Embryonic facial prominence (tissue), 1 donor: Measurements from ENCODE around the gene HOGA1.
"Not testable (repeated sequence)": the region's sequence is repeated elsewhere in the genome, so short reads cannot be mapped to it uniquely, and the experiment has no call there.

Experiments used
- DNase-seq: peaks from one replicate; pipeline ENCODE4 v3.0.0-alpha.2; 2016; ENCODE audit errors: extremely low spot score

Gene HOGA1

DNA sequence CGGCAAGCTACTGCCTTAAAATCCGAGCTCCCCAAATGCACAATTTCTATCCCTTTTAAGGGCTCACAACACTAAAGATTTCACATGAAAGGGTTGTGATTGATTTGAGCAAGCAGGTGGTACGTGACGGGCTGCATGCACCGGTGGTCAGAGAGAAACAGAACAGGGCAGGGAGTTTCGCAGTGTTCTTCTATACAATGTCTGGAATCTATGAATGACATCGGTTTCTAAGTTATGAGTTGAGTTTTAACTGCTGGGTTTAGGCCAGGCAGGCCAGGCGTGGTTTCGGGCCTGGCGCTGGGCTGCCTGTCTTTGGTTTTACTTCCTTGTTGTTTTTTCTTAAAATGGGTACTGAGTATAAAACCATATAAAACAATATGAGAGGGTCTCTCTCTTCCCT, 28.6 kb upstream of the HOGA1 start:
- not testable (repeated sequence) for DNase-seq

DNA sequence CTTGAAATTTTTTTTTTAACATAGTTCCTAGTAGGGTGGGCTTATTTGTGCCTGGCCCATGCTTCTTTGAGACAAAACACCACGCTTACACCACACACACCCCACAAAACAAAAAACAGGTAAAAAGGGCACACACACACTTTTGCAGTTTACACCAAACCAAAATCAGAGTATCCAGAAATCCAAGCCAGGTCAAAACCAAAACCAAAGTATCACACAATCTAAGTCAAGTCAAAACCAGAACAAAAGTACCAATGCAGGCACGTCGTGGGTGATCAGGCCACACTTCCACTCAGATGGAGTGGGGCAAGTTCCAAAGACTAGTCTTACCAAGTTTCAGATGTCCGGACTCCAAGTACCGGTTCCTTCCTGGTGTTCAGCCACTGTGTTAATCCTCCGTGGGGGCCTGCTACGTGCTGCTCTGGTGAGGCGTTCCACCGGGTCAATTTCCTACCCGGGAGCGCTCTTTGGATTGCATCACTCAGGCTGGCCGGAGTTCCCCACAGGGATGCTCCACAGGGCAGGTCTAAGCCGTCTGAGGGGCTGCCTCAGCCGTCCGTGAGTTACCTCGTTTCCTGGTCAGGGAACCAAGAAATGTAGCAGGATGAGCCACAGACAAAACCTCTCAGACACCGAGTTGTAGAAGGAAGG, 23.3 kb upstream of the HOGA1 start:
- not testable (repeated sequence) for DNase-seq

DNA sequence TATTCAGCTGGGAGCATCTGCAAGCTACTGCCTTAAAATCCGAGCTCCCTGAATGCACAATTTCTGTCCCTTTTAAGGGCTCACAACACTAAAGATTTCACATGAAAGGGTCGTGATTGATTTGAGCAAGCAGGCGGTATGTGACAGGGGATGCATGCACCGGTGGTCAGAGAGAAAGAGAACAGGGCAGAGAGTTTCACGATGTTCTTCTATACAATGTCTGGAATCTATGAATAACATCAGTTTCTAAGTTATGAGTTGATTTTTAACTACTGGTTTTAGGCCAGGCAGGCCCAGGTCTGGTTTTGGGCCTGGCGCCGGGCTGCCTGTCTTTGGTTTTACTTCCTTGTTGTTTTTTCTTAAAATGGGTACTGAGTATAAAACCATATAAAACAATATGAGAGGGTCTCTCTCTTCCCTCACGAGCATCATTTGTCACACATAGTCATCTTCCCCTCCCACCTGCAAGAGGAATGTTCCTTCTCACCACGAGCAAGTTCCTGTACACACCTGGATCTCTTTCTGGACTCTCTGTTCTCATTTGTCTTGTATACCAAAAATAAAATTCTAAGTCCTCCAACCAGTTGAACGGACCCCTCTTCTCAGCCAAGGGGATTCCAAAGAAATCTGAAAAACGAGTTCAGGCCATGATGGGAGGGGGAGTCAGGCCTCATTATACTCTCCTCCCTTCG, 22.7 kb upstream of the HOGA1 start:
- DNase-seq: not testable (repeated sequence)

DNA sequence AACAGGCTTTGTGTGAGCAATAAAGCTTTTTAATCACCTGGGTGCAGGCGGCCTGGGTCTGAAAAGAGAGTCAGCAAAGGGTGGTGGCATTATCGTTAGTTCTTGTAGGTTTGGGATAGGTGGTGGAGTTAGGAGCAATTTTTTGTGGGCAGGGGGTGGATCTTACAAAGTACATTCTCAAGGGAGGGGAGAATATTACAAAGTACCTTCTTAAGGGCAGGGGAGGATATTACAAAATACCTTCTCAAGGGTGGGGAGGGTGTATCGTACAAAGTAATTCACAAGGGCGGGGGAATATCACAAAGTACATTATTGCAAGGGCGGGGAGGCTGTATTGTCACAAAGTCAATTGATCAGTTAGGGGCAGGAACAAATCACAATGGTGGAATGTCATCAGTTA, 21.9 kb upstream of the HOGA1 start:
- not testable (repeated sequence) for DNase-seq

DNA sequence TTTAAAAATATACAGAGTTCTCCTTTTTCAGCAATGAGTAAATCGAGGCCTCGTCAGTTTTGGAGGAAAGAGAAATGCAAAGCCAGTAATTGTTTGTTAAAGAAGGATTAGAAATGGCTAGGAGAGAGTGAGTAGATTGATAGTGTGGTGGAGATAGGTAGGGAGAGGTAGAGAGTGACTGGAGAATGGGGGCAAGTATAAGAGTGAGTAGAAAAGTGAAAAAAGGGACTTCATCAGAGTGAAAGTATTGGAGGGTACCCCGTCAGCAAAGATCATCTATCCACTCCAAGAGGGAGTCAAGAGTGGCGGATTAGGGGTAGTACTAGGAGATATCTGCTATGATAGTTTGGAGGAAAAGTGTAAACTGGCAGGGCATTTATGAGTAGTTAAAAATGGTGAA, 20.9 kb upstream of the HOGA1 start:
- DNase-seq: no peak

GRCh38 chr10:97564776-97565175, 19.4 kb upstream of the HOGA1 start:
- no peak for DNase-seq

GRCh38 chr10:97566336-97566996, 17.7 kb upstream of the HOGA1 start:
- DNase-seq: no peak

- DNase-seq: no peak
Observed at GRCh38 chr10:97567891-97568290, 16.3 kb upstream of the HOGA1 start.

- no peak for DNase-seq
Observed at GRCh38 chr10:97570146-97570788, 13.9 kb upstream of the HOGA1 start.

- no peak for DNase-seq
Observed at GRCh38 chr10:97570789-97571471, 13.3 kb upstream of the HOGA1 start.

DNA sequence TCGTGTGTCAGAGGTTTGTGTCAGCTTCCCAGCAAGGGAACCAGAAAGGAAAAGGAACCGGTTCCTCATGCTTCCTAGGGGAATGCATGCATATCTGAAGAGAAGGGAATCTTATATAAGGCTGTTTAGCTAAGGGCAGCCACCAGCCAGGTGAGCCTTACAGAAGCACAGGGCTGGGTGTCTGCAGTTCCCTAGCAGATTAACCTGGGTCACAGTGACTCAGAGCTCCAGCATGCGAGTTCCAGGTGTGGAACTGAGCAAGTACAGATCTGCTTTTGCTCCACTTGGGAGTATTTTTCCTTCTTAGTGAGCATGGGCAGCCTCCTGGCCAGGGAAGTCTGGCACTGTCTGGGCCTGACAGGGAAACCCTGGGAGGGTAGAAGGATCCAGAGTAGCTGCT, 12.6 kb upstream of the HOGA1 start:
- no peak for DNase-seq

DNA sequence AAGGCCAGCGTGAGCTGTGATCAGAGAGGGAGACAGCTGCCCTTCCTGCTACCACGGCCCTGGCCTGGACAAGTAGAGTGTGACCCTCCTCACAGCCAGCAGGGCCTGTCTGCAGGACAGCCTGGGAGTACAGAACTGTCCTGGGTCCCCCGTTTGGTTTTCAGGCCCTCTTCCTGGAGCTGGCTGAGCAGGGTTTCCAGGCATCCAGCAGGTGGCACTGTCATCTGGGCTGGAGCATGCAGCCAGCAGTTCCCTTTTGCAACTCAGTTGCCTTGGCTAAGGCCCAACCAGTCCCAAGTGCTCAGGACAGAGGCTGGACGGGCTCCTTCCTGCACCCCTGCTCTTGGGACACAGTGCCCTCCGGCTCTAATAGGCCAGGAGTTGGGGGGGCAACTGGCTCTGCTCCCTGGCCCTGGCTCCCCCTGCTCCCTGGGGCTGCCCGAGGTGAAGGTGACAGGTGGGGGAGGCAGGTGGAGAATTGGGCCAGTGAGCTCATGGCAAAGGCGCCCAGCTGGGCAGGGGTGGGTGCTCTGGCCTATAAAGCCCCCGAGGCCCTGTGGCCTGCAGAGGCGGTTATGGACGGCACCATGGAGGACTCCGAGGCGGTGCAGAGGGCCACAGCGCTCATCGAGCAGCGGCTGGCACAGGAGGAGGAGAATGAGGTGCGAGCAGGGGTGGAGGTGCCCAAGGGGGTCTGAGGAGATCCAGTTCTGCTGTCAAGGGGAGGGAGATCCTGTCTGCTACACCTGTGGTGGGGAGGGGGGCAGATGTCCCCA, 11.8 kb upstream of the HOGA1 start, which contains the start of gene ANKRD2:
Gene ANKRD2, plus strand, starts transcription at position 566 of the 776 bp plus-strand sequence. Its CDS starts 10 bp downstream, at position 576.
- DNase-seq: no peak

- DNase-seq: no peak
Observed at GRCh38 chr10:97573021-97573420, 11.2 kb upstream of the HOGA1 start.

- no peak for DNase-seq
Observed at GRCh38 chr10:97573672-97574071, 10.5 kb upstream of the HOGA1 start.

DNA sequence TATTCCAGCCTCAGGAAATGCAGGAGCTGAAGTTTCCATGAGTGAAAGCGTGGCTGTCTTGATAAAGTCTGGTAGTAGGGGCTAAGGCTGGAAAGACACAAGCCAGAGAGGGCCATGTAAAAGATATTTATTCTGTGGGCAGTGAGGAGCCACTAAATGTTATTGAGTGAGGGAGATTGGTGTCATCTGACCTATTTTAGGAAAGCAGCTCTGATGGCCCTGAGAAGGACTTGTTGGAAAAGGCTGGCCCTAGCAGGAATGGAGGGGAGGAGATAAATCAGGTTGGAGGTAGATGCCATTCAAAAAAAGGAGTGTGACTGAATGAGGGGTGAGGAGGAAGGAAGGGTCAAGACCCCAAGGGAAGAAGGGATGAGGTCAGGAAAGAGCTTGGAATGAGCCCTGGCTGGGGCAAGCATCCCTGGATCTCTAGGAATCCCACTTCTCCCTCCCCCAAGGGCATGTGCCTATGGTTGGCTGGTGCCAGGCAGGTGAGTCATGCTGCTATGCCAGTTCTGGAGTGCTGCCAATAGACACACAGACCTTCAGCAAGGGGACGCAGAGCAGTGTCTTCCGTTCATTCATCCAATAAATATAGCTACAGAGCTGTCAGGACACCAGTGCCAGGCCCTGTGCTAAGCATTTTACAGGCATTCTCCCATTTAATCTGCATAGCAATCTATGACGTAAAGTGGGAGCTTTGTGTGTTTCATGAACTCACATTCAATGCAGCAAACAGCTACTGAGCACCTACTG, 9.6 kb upstream of the HOGA1 start:
- DNase-seq: no peak

DNA sequence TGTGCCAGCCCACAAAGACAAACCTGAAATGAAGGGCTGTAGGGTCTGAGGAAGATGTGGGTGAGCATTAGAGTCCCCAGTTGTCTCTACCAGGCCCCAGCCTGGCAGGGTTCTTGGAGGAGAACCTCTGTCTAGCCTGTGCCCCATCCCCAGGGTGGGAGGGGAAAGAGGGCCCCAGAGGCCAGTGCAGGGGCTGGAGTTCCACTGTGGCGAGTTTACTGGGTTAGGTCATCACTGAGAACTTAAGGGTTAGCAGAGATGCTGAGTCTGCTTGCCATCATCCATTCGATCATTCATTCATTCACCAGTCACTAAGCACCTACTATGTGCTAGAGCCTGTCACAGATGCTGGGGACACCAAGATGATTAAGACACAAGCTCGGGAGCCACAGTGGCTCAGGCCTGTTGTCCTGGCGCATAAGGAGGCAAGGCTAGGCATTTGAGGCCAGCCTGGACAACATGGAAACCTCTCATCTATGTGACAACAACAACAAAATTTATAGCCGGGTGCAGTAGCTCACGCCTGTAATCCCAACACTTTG, 9.0 kb upstream of the HOGA1 start:
- no peak for DNase-seq

- not testable (repeated sequence) for DNase-seq
Observed at GRCh38 chr10:97576487-97576886, 7.7 kb upstream of the HOGA1 start.

- DNase-seq: no peak
Observed at GRCh38 chr10:97577701-97578100, 6.5 kb upstream of the HOGA1 start.

DNA sequence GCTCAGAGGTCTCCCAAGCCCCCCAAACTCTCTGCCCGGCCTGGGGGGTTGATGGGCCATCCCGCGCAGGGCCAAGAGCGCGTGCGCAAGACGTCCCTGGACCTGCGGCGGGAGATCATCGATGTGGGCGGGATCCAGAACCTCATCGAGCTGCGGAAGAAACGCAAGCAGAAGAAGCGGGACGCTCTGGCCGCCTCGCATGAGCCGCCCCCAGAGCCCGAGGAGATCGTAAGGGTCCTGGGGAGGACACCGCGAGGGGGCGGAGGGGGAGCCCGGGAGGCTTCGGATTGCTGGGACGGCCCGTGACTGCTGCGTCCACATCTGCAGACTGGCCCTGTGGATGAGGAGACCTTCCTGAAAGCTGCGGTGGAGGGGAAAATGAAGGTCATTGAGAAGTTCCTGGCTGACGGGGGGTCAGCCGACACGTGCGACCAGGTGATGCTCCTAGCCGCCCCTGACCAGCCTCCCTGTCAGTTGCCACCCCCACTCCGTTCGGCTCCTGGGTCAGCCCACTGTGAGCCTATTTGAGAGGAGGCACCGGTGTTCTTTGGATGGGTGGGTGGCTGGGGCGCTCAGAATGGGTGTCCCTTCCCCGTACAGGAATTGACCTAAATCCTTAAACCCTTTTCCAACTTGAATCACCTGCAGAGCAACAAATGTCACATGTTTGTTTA, 5.9 kb upstream of the HOGA1 start:
- DNase-seq: no peak
